Measurements from ENCODE around the gene SLIT1. TPM values are rescaled to one million over a fixed set of nuclear protein-coding genes. Genes with fewer than 3 reads are reported as not detected.
A peak's percentile ranks its signal among the peaks of the same experiment; 100 is the strongest.

Gene SLIT1
- total RNA-seq, 1 experiment from 2014 or later, result 1.0 TPM

GRCh38 chr10:96982149-96982930 lies 203.4 kb downstream of the SLIT1 start:
- Histone ChIP-seq H3K9me2 (replicated peaks; ENCODE audit: insufficient read depth, low read length) (no peaks in the 10 kb centered on the region), H3K27ac (ENCODE audit: low read length) (no peak overlapping the region), H3K27me3 (ENCODE audit: low read length) (no peaks in the 10 kb centered on the region), H4K20me1 (ENCODE audit: insufficient read depth, low read depth, low read length) (no peaks in the 10 kb centered on the region), H3K4me3 (ENCODE audit: low read length) (no peak overlapping the region), H3K9me3 (ENCODE audit: low read length) (no peaks in the 10 kb centered on the region), H3K36me3 (ENCODE audit: insufficient read depth, low read length) (peaks cover 9% of the 10 kb centered on the region; the same call in 1 of the 2 replicates), H3K4me2 (ENCODE audit: low read depth, low read length, poor library complexity, severe bottlenecking) (no peak overlapping the region), H3K4me1 (ENCODE audit: low read length) (peaks cover 28% of the 10 kb centered on the region), H2AFZ (ENCODE audit: low read length) (no peak overlapping the region), H3K9ac (ENCODE audit: low read length) (no peak overlapping the region), H3K79me2 (ENCODE audit: low read length) (no peaks in the 10 kb centered on the region)
- no peak for DNase-seq

- no peak for DNase-seq
- H3K4me3 ChIP-seq (ENCODE audit: low read length), result no peak overlapping the region
- peaks cover 9% of the 10 kb centered on the region; the same call in 1 of the 2 replicates for H3K36me3 ChIP-seq (ENCODE audit: insufficient read depth, low read length)
- H3K4me1 ChIP-seq (ENCODE audit: low read length), result peaks cover 16% of the 10 kb centered on the region
- H3K79me2 ChIP-seq (ENCODE audit: low read length), result peaks cover 4% of the 10 kb centered on the region; the same call in 1 of the 2 replicates
- no peak overlapping the region for H2AFZ ChIP-seq (ENCODE audit: low read length)
- H3K4me2 ChIP-seq (ENCODE audit: low read depth, low read length, poor library complexity, severe bottlenecking), result no peak overlapping the region
- H3K27me3 ChIP-seq (ENCODE audit: low read length), result no peaks in the 10 kb centered on the region
- H3K9me3 ChIP-seq (ENCODE audit: low read length), result no peaks in the 10 kb centered on the region
- H3K9ac ChIP-seq (ENCODE audit: low read length), result no peak overlapping the region
- no peak overlapping the region for H3K27ac ChIP-seq (ENCODE audit: low read length)
- H3K9me2 ChIP-seq (replicated peaks; ENCODE audit: insufficient read depth, low read length), result no peaks in the 10 kb centered on the region
- H4K20me1 ChIP-seq (ENCODE audit: insufficient read depth, low read depth, low read length), result no peaks in the 10 kb centered on the region
These were observed 207.1 kb downstream of the SLIT1 start for GRCh38 chr10:96978621-96979154.

- peaks cover 46% of the 10 kb centered on the region for H3K4me1 ChIP-seq (ENCODE audit: low read length)
- DNase-seq, result no peak
- H3K36me3 ChIP-seq (ENCODE audit: insufficient read depth, low read length), result no peaks in the 10 kb centered on the region
- H4K20me1 ChIP-seq (ENCODE audit: insufficient read depth, low read depth, low read length), result no peaks in the 10 kb centered on the region
- H3K79me2 ChIP-seq (ENCODE audit: low read length), result peaks cover 4% of the 10 kb centered on the region; the same call in 1 of the 2 replicates
- peak overlapping the region; percentile 64 for H3K4me2 ChIP-seq (ENCODE audit: low read depth, low read length, poor library complexity, severe bottlenecking)
- no peaks in the 10 kb centered on the region for H3K27me3 ChIP-seq (ENCODE audit: low read length)
- H3K9me3 ChIP-seq (ENCODE audit: low read length), result no peaks in the 10 kb centered on the region
- H3K9me2 ChIP-seq (replicated peaks; ENCODE audit: insufficient read depth, low read length), result no peaks in the 10 kb centered on the region
- H3K4me3 ChIP-seq (ENCODE audit: low read length), result no peak overlapping the region
- H3K9ac ChIP-seq (ENCODE audit: low read length), result no peak overlapping the region
- peak overlapping the region; percentile 94 for H3K27ac ChIP-seq (ENCODE audit: low read length)
- no peak overlapping the region for H2AFZ ChIP-seq (ENCODE audit: low read length)
These were observed 210.6 kb downstream of the SLIT1 start for GRCh38 chr10:96975136-96975535.

- peak; percentile 74 for DNase-seq
- Histone ChIP-seq H3K9me2 (replicated peaks; ENCODE audit: insufficient read depth, low read length) (no peaks in the 10 kb centered on the region), H3K36me3 (ENCODE audit: insufficient read depth, low read length) (no peaks in the 10 kb centered on the region), H3K27me3 (ENCODE audit: low read length) (no peaks in the 10 kb centered on the region), H4K20me1 (ENCODE audit: insufficient read depth, low read depth, low read length) (no peaks in the 10 kb centered on the region), H2AFZ (ENCODE audit: low read length) (no peak overlapping the region), H3K79me2 (ENCODE audit: low read length) (peaks cover 4% of the 10 kb centered on the region; the same call in 1 of the 2 replicates), H3K4me3 (ENCODE audit: low read length) (peak overlapping the region; percentile 35), H3K9ac (ENCODE audit: low read length) (peak overlapping the region; percentile 51), H3K9me3 (ENCODE audit: low read length) (no peaks in the 10 kb centered on the region), H3K4me2 (ENCODE audit: low read depth, low read length, poor library complexity, severe bottlenecking) (peak overlapping the region; percentile 64), H3K4me1 (ENCODE audit: low read length) (peaks cover 46% of the 10 kb centered on the region), H3K27ac (ENCODE audit: low read length) (peak overlapping the region; percentile 94)
These were observed 211.7 kb downstream of the SLIT1 start for GRCh38 chr10:96973809-96974747.

GRCh38 chr10:96972264-96972663 lies 213.5 kb downstream of the SLIT1 start:
- peaks cover 46% of the 10 kb centered on the region for H3K4me1 ChIP-seq (ENCODE audit: low read length)
- H3K9me2 ChIP-seq (replicated peaks; ENCODE audit: insufficient read depth, low read length), result no peaks in the 10 kb centered on the region

GRCh38 chr10:96971324-96971723 lies 214.4 kb downstream of the SLIT1 start:
- Histone ChIP-seq H3K9me2 (replicated peaks; ENCODE audit: insufficient read depth, low read length) (no peaks in the 10 kb centered on the region), H3K79me2 (ENCODE audit: low read length) (peaks cover 4% of the 10 kb centered on the region; the same call in 1 of the 2 replicates), H3K4me3 (ENCODE audit: low read length) (no peak overlapping the region), H4K20me1 (ENCODE audit: insufficient read depth, low read depth, low read length) (no peaks in the 10 kb centered on the region), H3K27me3 (ENCODE audit: low read length) (no peaks in the 10 kb centered on the region), H3K9me3 (ENCODE audit: low read length) (no peaks in the 10 kb centered on the region), H2AFZ (ENCODE audit: low read length) (no peak overlapping the region), H3K36me3 (ENCODE audit: insufficient read depth, low read length) (no peaks in the 10 kb centered on the region; the same call in 1 of the 2 replicates), H3K9ac (ENCODE audit: low read length) (no peak overlapping the region), H3K4me1 (ENCODE audit: low read length) (peaks cover 46% of the 10 kb centered on the region), H3K27ac (ENCODE audit: low read length) (peak overlapping the region; percentile 94), H3K4me2 (ENCODE audit: low read depth, low read length, poor library complexity, severe bottlenecking) (no peak overlapping the region)
- DNase-seq, result no peak

More at GRCh38 chr10:96972264-96972663, 213.5 kb downstream of the SLIT1 start:
- Histone ChIP-seq H4K20me1 (ENCODE audit: insufficient read depth, low read depth, low read length) (no peaks in the 10 kb centered on the region), H3K9ac (ENCODE audit: low read length) (no peak overlapping the region), H3K27ac (ENCODE audit: low read length) (peak overlapping the region; percentile 94), H3K79me2 (ENCODE audit: low read length) (peaks cover 4% of the 10 kb centered on the region; the same call in 1 of the 2 replicates), H3K36me3 (ENCODE audit: insufficient read depth, low read length) (no peaks in the 10 kb centered on the region; the same call in 1 of the 2 replicates), H3K4me2 (ENCODE audit: low read depth, low read length, poor library complexity, severe bottlenecking) (no peak overlapping the region), H3K4me3 (ENCODE audit: low read length) (no peak overlapping the region), H3K9me3 (ENCODE audit: low read length) (no peaks in the 10 kb centered on the region), H2AFZ (ENCODE audit: low read length) (no peak overlapping the region), H3K27me3 (ENCODE audit: low read length) (no peaks in the 10 kb centered on the region)
- peak; percentile 45 for DNase-seq

- H3K4me3 ChIP-seq (ENCODE audit: low read length), result no peak overlapping the region
- DNase-seq, result no peak
- H3K9me3 ChIP-seq (ENCODE audit: low read length), result no peaks in the 10 kb centered on the region
- H3K79me2 ChIP-seq (ENCODE audit: low read length), result no peaks in the 10 kb centered on the region
- H3K9ac ChIP-seq (ENCODE audit: low read length), result no peak overlapping the region
- no peak overlapping the region for H2AFZ ChIP-seq (ENCODE audit: low read length)
- H3K4me1 ChIP-seq (ENCODE audit: low read length), result peaks cover 32% of the 10 kb centered on the region
- H3K9me2 ChIP-seq (replicated peaks; ENCODE audit: insufficient read depth, low read length), result no peaks in the 10 kb centered on the region
- H3K27me3 ChIP-seq (ENCODE audit: low read length), result no peaks in the 10 kb centered on the region
- no peak overlapping the region for H3K27ac ChIP-seq (ENCODE audit: low read length)
- no peak overlapping the region for H3K4me2 ChIP-seq (ENCODE audit: low read depth, low read length, poor library complexity, severe bottlenecking)
- no peaks in the 10 kb centered on the region for H4K20me1 ChIP-seq (ENCODE audit: insufficient read depth, low read depth, low read length)
- no peaks in the 10 kb centered on the region; the same call in 1 of the 2 replicates for H3K36me3 ChIP-seq (ENCODE audit: insufficient read depth, low read length)
These were observed 216.9 kb downstream of the SLIT1 start for GRCh38 chr10:96968682-96969423.
